HL-60 (cell line): ENCODE data around the gene GALM.
"Not testable (repeated sequence)": the region's sequence is repeated elsewhere in the genome, so short reads cannot be mapped to it uniquely, and the experiment has no call there.

Source experiments
- DNase-seq, 2 experiments: peaks; one replicate each; pipeline ENCODE4 v3.0.0-alpha.2; 2010 to 2020; ENCODE audit warnings: low read depth in 1 of 2, low spot score in 1 of 2
- H3K27ac ChIP-seq: fragments of 250-450 bp; sonication (Bioruptor Pico); replicated peaks from 2 replicates; pipeline ENCODE4 v1.5.1; 2020; ENCODE audit warnings: mild to moderate bottlenecking, moderate library complexity
- H3K27me3 ChIP-seq: fragments of 250-450 bp; sonication (Bioruptor Pico); 2 replicates; pipeline ENCODE4 v1.5.1; 2021; ENCODE audit warnings: mild to moderate bottlenecking, moderate library complexity; ENCODE audit not compliant: insufficient read depth, poor library complexity, severe bottlenecking
- H3K4me3 ChIP-seq: replicated peaks from 2 replicates; pipeline ENCODE4 v1.5.1; 2011; ENCODE audit warnings: mild to moderate bottlenecking, control low read depth, low read length; ENCODE audit not compliant: insufficient read depth
- CTCF ChIP-seq: IDR thresholded peaks from one replicate; pipeline ENCODE4 v1.5.1; 2011; ENCODE audit warnings: low read length, control low read depth, inconsistent platforms; ENCODE audit not compliant: insufficient read depth
- GABPA ChIP-seq: IDR thresholded peaks from 2 replicates; pipeline ENCODE4 v1.6.1; 2012; ENCODE audit warnings: low read depth
- POLR2AphosphoS5 ChIP-seq: IDR thresholded peaks from 2 replicates; pipeline ENCODE4 v1.6.1; 2012; ENCODE audit warnings: low read depth
- REST ChIP-seq: IDR thresholded peaks from 2 replicates; pipeline ENCODE4 v1.6.1; 2012; ENCODE audit warnings: low read depth; ENCODE audit not compliant: insufficient replicate concordance
- SPI1 ChIP-seq: IDR thresholded peaks from 2 replicates; pipeline ENCODE4 v1.6.1; 2012; ENCODE audit warnings: low read depth, mild to moderate bottlenecking, borderline replicate concordance

GALM gene

DNA sequence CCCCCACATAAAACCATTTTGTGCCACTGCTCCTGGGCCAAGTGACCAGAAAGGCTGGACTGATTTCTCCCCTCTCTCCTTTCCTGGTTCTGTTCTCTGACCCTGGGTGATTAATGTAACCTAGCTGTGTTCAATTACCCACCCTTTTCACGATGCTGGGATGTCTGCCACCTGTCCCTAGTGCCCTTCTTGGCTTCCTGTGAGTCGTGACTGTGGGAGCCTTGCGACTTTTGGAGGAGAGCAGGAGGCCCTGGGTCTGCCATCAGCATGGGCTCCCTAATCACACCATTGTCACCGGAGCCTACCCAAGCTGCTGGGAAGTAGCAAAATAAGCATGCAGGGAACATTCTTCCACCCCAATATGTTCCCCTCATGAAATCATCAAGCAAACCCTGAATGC is 47.0 kb downstream of the GALM start:
- no peak overlapping the region for H3K27ac ChIP-seq
- no peak for TF ChIP-seq SPI1
- TF ChIP-seq POLR2AphosphoS5: no peak
- TF ChIP-seq CTCF: no peak
- H3K27me3 ChIP-seq: no peaks in the 10 kb centered on the region
- DNase-seq: no peak
- H3K4me3 ChIP-seq: no peak overlapping the region

GRCh38 chr2:38713338-38713737 is 47.4 kb downstream of the GALM start:
- Histone ChIP-seq H3K4me3 (no peak overlapping the region), H3K27ac (no peak overlapping the region), H3K27me3 (no peaks in the 10 kb centered on the region)
- no peak for DNase-seq
- TF ChIP-seq POLR2AphosphoS5 (no peak), REST (no peak), SPI1 (peak; percentile 76; the same call in 1 of the 2 replicates), CTCF (no peak), GABPA (no peak)

DNA sequence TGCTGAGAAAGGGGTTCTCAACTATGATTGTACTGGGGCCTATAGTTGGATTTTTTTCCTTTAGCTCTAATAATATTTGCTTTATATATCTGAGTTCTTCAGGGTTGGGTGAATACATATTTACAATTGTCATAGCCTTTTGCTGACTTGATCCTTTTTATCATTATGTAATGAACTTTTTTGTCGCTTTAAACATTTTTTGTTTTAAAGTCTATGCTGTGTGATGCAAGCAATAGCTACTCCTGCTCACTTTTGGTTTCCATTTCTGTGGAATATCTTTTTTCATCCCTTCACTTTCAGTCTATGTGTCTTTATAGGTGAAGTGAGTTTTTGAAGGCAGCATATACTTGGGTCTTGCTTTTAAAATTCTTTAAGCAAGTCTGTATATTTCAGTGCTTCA is 49.0 kb downstream of the GALM start:
- not testable (repeated sequence) for DNase-seq, H3K4me3 ChIP-seq, H3K27me3 ChIP-seq
- peak overlapping the region; percentile 67; the same call in 1 of the 2 replicates for H3K27ac ChIP-seq

DNA sequence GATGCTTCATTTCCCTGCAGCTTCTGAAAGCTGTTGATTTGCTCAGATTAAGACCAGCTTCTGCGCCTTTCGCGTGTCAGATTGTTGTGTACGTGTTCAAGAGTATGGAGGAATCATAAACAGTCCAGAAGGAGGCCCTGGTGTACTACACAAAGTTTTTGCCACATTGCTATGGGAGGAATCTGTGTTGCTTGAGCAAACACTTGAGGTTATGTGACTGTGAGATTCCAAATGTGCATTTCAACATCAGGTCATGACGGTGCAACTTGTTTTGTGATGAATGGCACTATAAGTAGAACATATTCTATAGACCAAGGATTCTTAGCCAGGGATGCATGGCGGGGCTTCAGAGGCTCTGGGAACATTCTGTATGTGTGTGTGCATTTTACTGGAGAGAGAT is 50.3 kb downstream of the GALM start:
- peak; percentile 43 to 82 for DNase-seq

More for the DNA sequence above, 50.3 kb downstream of the GALM start:
- TF ChIP-seq CTCF (no peak), POLR2AphosphoS5 (no peak), REST (no peak), GABPA (no peak)
- H3K4me3 ChIP-seq: no peak overlapping the region
- peak overlapping the region; percentile 67 for H3K27ac ChIP-seq
- H3K27me3 ChIP-seq: no peaks in the 10 kb centered on the region
